HepG2 (cell line): ENCODE results near the gene CNTFR. TPM values are rescaled to one million over a fixed set of nuclear protein-coding genes. Genes with fewer than 3 reads are reported as not detected.

Source experiments
- HDAC2 ChIP-seq: sonication (generic); formaldehyde crosslinking; IDR thresholded peaks from 2 replicates; pipeline ENCODE4 v1.4.0; 2020; ENCODE audit warnings: missing genetic modification reagents
- HNF4A ChIP-seq: sonication (generic); formaldehyde crosslinking; IDR thresholded peaks from 2 replicates; pipeline ENCODE4 v1.4.0; 2020; ENCODE audit warnings: missing genetic modification reagents
- HOXA5 ChIP-seq: sonication (generic); formaldehyde crosslinking; IDR thresholded peaks from 2 replicates; pipeline ENCODE4 v1.4.0; 2020; ENCODE audit warnings: missing genetic modification reagents
- IRF2 ChIP-seq: IDR thresholded peaks from 2 replicates; pipeline ENCODE4 v1.6.1; 2018; ENCODE audit warnings: missing genetic modification reagents, missing compliant biosample characterization
- KLF6 ChIP-seq: IDR thresholded peaks from 2 replicates; pipeline ENCODE4 v1.8.0; 2016; ENCODE audit warnings: missing biosample characterization, missing genetic modification reagents
- MAFK ChIP-seq, 2 experiments: IDR thresholded peaks in 1 of 2; conservative IDR thresholded peaks in 1 of 2; 2 replicates each; pipeline ENCODE4 v1.6.1; 2011; ENCODE audit warnings: improper control_type of control experiment in 2 of 2, low read length in 2 of 2
- MLLT10 ChIP-seq: sonication (generic); formaldehyde crosslinking; IDR thresholded peaks from 2 replicates; pipeline ENCODE4 v1.4.0; 2020; ENCODE audit warnings: missing genetic modification reagents
- MTF1 ChIP-seq: sonication (generic); formaldehyde crosslinking; IDR thresholded peaks from 2 replicates; pipeline ENCODE4 v1.5.0; 2020; ENCODE audit warnings: missing genetic modification reagents
- PRDM10 ChIP-seq: sonication (generic); formaldehyde crosslinking; IDR thresholded peaks from 2 replicates; pipeline ENCODE4 v1.4.0; 2020; ENCODE audit warnings: low read depth, missing genetic modification reagents
- STAT5B ChIP-seq: sonication (generic); formaldehyde crosslinking; IDR thresholded peaks from 2 replicates; pipeline ENCODE4 v1.4.0; 2020; ENCODE audit warnings: missing genetic modification reagents
- THYN1 ChIP-seq: sonication (generic); formaldehyde crosslinking; IDR thresholded peaks from 2 replicates; pipeline ENCODE4 v1.8.1; 2023; ENCODE audit warnings: low read depth, mild to moderate bottlenecking, moderate library complexity, missing genetic modification reagents, borderline replicate concordance
- ZNF224 ChIP-seq: sonication (generic); formaldehyde crosslinking; IDR thresholded peaks from 2 replicates; pipeline ENCODE4 v1.5.0; 2020; ENCODE audit warnings: mild to moderate bottlenecking, missing genetic modification reagents
- ZNF274 ChIP-seq: sonication (generic); formaldehyde crosslinking; IDR thresholded peaks from 2 replicates; pipeline ENCODE4 v1.5.1; 2020; ENCODE audit warnings: mild to moderate bottlenecking, missing genetic modification reagents
- ZNF343 ChIP-seq: sonication (generic); formaldehyde crosslinking; IDR thresholded peaks from 2 replicates; pipeline ENCODE4 v1.4.0; 2020; ENCODE audit warnings: mild to moderate bottlenecking, missing genetic modification reagents
- ZNF709 ChIP-seq: sonication (generic); formaldehyde crosslinking; IDR thresholded peaks from 2 replicates; pipeline ENCODE4 v1.5.0; 2020; ENCODE audit warnings: mild to moderate bottlenecking, missing genetic modification reagents
- polyA plus RNA-seq, 8 experiments: library from polyadenylated mRNA; depleted of rRNA in 3 of 8; stranded (reverse) in 7 of 8; unstranded in 1 of 8; fragments of >200 nt; fragmentation: Illumina TruSeq in 4 of 8; extraction: Trizol in 4 of 8; gene quantifications; 2 replicates each; pipeline versions ENCODE4 v1.2.1 to v1.2.3, GENCODE V29; 2011 to 2016; ENCODE audit warnings: low read depth in 4 of 8, missing spikeins in 1 of 8, mixed read lengths in 1 of 8; ENCODE audit not compliant: insufficient read depth in 1 of 8
- total RNA-seq, 5 experiments: library from RNA; depleted of rRNA; stranded (reverse); fragments of >200 nt; fragmentation: Illumina TruSeq; extraction: Trizol; gene quantifications; 2 replicates each; pipeline ENCODE4 v1.2.3, GENCODE V29; 2016; ENCODE audit warnings: low read depth in 1 of 5
- TF ChIP-seq, protein P1 (sequence below): sonication (generic); formaldehyde crosslinking; IDR thresholded peaks from 2 replicates; pipeline ENCODE4 v1.5.0; 2020; ENCODE audit warnings: missing genetic modification reagents
- TF ChIP-seq, protein P2 (sequence below): sonication (generic); formaldehyde crosslinking; IDR thresholded peaks from 2 replicates; pipeline ENCODE4 v1.4.0; 2020; ENCODE audit warnings: missing genetic modification reagents
- TF ChIP-seq, protein P3 (sequence below), 2 experiments: sonication (generic) in 1 of 2; formaldehyde crosslinking in 1 of 2; IDR thresholded peaks; 2 replicates each; pipeline versions ENCODE4 v1.5.1 to v1.6.1; 2011 to 2020; ENCODE audit warnings: borderline replicate concordance in 1 of 2, low read depth in 1 of 2, low read length in 1 of 2, mild to moderate bottlenecking in 1 of 2, missing genetic modification reagents in 1 of 2, moderate library complexity in 1 of 2

Gene CNTFR
- total and polyA plus RNA-seq, 2 of the 13 experiments (the other 11 are each of a cell fraction or from before 2014, with no cell fraction given): not detected

GRCh38 chr9:34611811-34612787 lies 22.6 kb upstream of the CNTFR start, which contains the start of gene RPP25L (continued):
- TF ChIP-seq ZNF709 (CRISPR knock-in tag) (0 out of 2 replicates have a peak, but pooled peaks have one; percentile 49), ZNF343 (CRISPR knock-in tag) (peak; percentile 64; the same call in 1 of the 2 replicates), ZNF274 (CRISPR knock-in tag) (no peak; the same call in none of the 2 replicates), IRF2 (CRISPR knock-in tag) (no peak), KLF6 (CRISPR knock-in tag) (0 out of 2 replicates have a peak, but pooled peaks have one; percentile 43), STAT5B (CRISPR knock-in tag) (no peak), ZNF224 (CRISPR knock-in tag) (peak; percentile 97), HDAC2 (CRISPR knock-in tag) (0 out of 2 replicates have a peak, but pooled peaks have one; percentile 33), PRDM10 (CRISPR knock-in tag) (no peak), MLLT10 (CRISPR knock-in tag) (no peak), HOXA5 (CRISPR knock-in tag) (no peak), THYN1 (CRISPR knock-in tag) (no peak), MTF1 (no peak), MAFK (conservative IDR thresholded peaks at IDR 0.05 in 1 of 2, IDR thresholded peaks at IDR 0.05 in 1 of 2; ENCODE audit: low read length in 2 of 2) (no peak), HNF4A (CRISPR knock-in tag) (no peak)
- TF ChIP-seq, protein P1, sequence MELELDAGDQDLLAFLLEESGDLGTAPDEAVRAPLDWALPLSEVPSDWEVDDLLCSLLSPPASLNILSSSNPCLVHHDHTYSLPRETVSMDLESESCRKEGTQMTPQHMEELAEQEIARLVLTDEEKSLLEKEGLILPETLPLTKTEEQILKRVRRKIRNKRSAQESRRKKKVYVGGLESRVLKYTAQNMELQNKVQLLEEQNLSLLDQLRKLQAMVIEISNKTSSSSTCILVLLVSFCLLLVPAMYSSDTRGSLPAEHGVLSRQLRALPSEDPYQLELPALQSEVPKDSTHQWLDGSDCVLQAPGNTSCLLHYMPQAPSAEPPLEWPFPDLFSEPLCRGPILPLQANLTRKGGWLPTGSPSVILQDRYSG: peak; percentile 44; the same call in 1 of the 2 replicates
- TF ChIP-seq, protein P2, sequence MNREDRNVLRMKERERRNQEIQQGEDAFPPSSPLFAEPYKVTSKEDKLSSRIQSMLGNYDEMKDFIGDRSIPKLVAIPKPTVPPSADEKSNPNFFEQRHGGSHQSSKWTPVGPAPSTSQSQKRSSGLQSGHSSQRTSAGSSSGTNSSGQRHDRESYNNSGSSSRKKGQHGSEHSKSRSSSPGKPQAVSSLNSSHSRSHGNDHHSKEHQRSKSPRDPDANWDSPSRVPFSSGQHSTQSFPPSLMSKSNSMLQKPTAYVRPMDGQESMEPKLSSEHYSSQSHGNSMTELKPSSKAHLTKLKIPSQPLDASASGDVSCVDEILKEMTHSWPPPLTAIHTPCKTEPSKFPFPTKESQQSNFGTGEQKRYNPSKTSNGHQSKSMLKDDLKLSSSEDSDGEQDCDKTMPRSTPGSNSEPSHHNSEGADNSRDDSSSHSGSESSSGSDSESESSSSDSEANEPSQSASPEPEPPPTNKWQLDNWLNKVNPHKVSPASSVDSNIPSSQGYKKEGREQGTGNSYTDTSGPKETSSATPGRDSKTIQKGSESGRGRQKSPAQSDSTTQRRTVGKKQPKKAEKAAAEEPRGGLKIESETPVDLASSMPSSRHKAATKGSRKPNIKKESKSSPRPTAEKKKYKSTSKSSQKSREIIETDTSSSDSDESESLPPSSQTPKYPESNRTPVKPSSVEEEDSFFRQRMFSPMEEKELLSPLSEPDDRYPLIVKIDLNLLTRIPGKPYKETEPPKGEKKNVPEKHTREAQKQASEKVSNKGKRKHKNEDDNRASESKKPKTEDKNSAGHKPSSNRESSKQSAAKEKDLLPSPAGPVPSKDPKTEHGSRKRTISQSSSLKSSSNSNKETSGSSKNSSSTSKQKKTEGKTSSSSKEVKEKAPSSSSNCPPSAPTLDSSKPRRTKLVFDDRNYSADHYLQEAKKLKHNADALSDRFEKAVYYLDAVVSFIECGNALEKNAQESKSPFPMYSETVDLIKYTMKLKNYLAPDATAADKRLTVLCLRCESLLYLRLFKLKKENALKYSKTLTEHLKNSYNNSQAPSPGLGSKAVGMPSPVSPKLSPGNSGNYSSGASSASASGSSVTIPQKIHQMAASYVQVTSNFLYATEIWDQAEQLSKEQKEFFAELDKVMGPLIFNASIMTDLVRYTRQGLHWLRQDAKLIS (CRISPR knock-in tag): no peak
- TF ChIP-seq, protein P3, sequence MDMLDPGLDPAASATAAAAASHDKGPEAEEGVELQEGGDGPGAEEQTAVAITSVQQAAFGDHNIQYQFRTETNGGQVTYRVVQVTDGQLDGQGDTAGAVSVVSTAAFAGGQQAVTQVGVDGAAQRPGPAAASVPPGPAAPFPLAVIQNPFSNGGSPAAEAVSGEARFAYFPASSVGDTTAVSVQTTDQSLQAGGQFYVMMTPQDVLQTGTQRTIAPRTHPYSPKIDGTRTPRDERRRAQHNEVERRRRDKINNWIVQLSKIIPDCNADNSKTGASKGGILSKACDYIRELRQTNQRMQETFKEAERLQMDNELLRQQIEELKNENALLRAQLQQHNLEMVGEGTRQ (IDR thresholded peaks at IDR 0.05; ENCODE audit: low read depth, low read length): no peak
- TF ChIP-seq, protein P3 (CRISPR knock-in tag; IDR thresholded peaks at IDR 0.05; ENCODE audit: borderline replicate concordance): no peak
